Ovary (tissue), 9 donors: Measurements from ENCODE around the gene EXOSC10. TPM values are rescaled to one million over a fixed set of nuclear protein-coding genes. Genes with fewer than 3 reads are reported as not detected.

Source experiments
- DNase-seq, 5 donors: peaks; one replicate each; pipeline ENCODE4 v3.0.0-alpha.2; 2019 to 2020
- H3K27ac ChIP-seq, 2 donors: fragments of 200-600 bp; one replicate each; pipeline versions ENCODE4 v1.5.1 to v1.8.0; 2019 to 2022
- H3K27me3 ChIP-seq: fragments of 200-600 bp; one replicate; pipeline ENCODE4 v1.8.0; 2022
- H3K36me3 ChIP-seq: fragments of 200-600 bp; sonication (generic); one replicate; pipeline ENCODE4 v1.5.1; 2019
- H3K4me1 ChIP-seq: one replicate; pipeline ENCODE4 v1.8.1; 2013; ENCODE audit warnings: mild to moderate bottlenecking, moderate library complexity; ENCODE audit not compliant: insufficient read depth
- H3K4me3 ChIP-seq: fragments of 200-600 bp; sonication (generic); one replicate; pipeline ENCODE4 v1.5.1; 2017
- H3K9me3 ChIP-seq, 2 donors: fragments of 200-600 bp in 1 of 2; sonication (generic) in 1 of 2; one replicate each; pipeline versions ENCODE4 v1.5.1 to v1.8.1; 2013 to 2019; ENCODE audit warnings: mild to moderate bottlenecking in 1 of 2, moderate library complexity in 1 of 2
- CTCF ChIP-seq, 3 donors: fragments of 450-650 bp in 2 of 3; fragments of 200-600 bp in 1 of 3; IDR thresholded peaks; one replicate each; pipeline versions ENCODE4 v1.5.1 to v1.8.0; 2016 to 2022; ENCODE audit warnings: antibody characterized with exemption in 3 of 3, mild to moderate bottlenecking in 1 of 3
- EP300 ChIP-seq: sonication (generic); formaldehyde crosslinking; IDR thresholded peaks from one replicate; pipeline ENCODE4 v1.6.1; 2017; ENCODE audit warnings: antibody characterized with exemption
- POLR2A ChIP-seq: fragments of 450-650 bp; IDR thresholded peaks from one replicate; pipeline ENCODE4 v1.6.1; 2017; ENCODE audit warnings: antibody characterized with exemption, mild to moderate bottlenecking, moderate library complexity
- WGBS, 3 donors: extraction: QIAGEN DNeasy Blood & Tissue Kit in 1 of 3; methylation state at CpG; one replicate each; pipeline versions ENCODE4 v1.1.5 to v1.1.7; 2013 to 2017; 5-methylcytosine and 5-hydroxymethylcytosine counted together
- intact Hi-C, 4 donors: fragments of 100-400 bp; cut with DNase I; formaldehyde crosslinking; loops; one replicate each; pipeline versions ENCODE4 v1.11.0 to v1.15.1; 2022 to 2023
- polyA plus RNA-seq, 2 donors: library from polyadenylated mRNA; stranded (reverse); fragments of 200-250 nt in 1 of 2; fragments of 350-450 nt in 1 of 2; fragmentation: Illumina TruSeq in 1 of 2; extraction: RNeasy Lipid Tissue Mini Kit (QIAGEN cat#74804) in 1 of 2; gene quantifications; one replicate each; pipeline ENCODE4 v1.2.3, GENCODE V29; 2013 to 2014
- total RNA-seq, 7 donors: library from RNA; depleted of rRNA in 2 of 7; stranded (reverse); fragments of >200 nt in 2 of 7; fragmentation: NEBNext Ultra II Directional in 3 of 7; extraction: Animal tissue kit (Norgen Biotek cat#: 25700) in 3 of 7; gene quantifications; one replicate each; pipeline versions ENCODE4 v1.1.0 to v1.2.4, GENCODE V29; 2016 to 2023
- donor health status: DM: no; HTN: no; CAD: no; lungs with moderate emphysema.
- donor health status: DM: no; HTN: no; CAD: no.
- donor health status: Bipolar disorder and iron deficiency.
- donor health status: DM: yes; HTN: yes; CAD: no.
- donor health status: DM: no; HTN: no; CAD: no.
- donor health status: DM: yes; HTN: yes; CAD: no.

Gene EXOSC10
- total and polyA plus RNA-seq, 9 donors, result 36.1 to 60.5 (median 48.6) TPM

GRCh38 chr1:11138029-11138428 is 38.4 kb upstream of the EXOSC10 start:
- DNase-seq, result no peak
- H3K9me3 ChIP-seq, result no peaks in the 10 kb centered on the region
- TF ChIP-seq CTCF (IDR thresholded peaks at IDR 0.05) (no peak), EP300 (no peak), POLR2A (no peak)
- H3K36me3 ChIP-seq, result no peaks in the 10 kb centered on the region
- no peaks in the 10 kb centered on the region for H3K27me3 ChIP-seq
- intact Hi-C loops, result no loop called here
- H3K27ac ChIP-seq, result no peak overlapping the region
- H3K4me1 ChIP-seq, result peaks cover 4% of the 10 kb centered on the region
- WGBS, 3 donors, result 76 to 96% (median 86%) methylated on average over 1 of the region's 1 CpG
- H3K4me3 ChIP-seq, result no peak overlapping the region

GRCh38 chr1:11134898-11135266 is 35.2 kb upstream of the EXOSC10 start:
- TF ChIP-seq CTCF (IDR thresholded peaks at IDR 0.05) (no peak), EP300 (no peak)
- no peak overlapping the region for H3K27ac ChIP-seq
- H3K4me3 ChIP-seq, result no peak overlapping the region
- H3K27me3 ChIP-seq, result no peaks in the 10 kb centered on the region
- 62 to 77% (median 68%) methylated on average over 5 of the region's 5 CpGs for WGBS, 3 donors
- H3K36me3 ChIP-seq, result no peaks in the 10 kb centered on the region
- no peak for DNase-seq
- H3K4me1 ChIP-seq, result peaks cover 4% of the 10 kb centered on the region
- intact Hi-C loops, result no loop called here
- H3K9me3 ChIP-seq, result no peaks in the 10 kb centered on the region

GRCh38 chr1:11134251-11134897 is 34.7 kb upstream of the EXOSC10 start:
- Histone ChIP-seq H3K4me3 (no peak overlapping the region), H3K9me3 (no peaks in the 10 kb centered on the region), H3K4me1 (peaks cover 4% of the 10 kb centered on the region), H3K27me3 (no peaks in the 10 kb centered on the region), H3K36me3 (no peaks in the 10 kb centered on the region), H3K27ac (no peak overlapping the region)
- 55 to 74% (median 71%) methylated on average over 5 of the region's 5 CpGs for WGBS, 3 donors
- TF ChIP-seq CTCF (IDR thresholded peaks at IDR 0.05), result no peak
- TF ChIP-seq POLR2A, result no peak
- no peak for TF ChIP-seq EP300
- intact Hi-C loops, result no loop called here
- DNase-seq, result no peak

- H3K27ac ChIP-seq, result no peak overlapping the region
- H3K27me3 ChIP-seq, result no peaks in the 10 kb centered on the region
- H3K36me3 ChIP-seq, result no peaks in the 10 kb centered on the region
- H3K9me3 ChIP-seq, result no peaks in the 10 kb centered on the region
- no peak overlapping the region for H3K4me3 ChIP-seq
- peaks cover 4% of the 10 kb centered on the region for H3K4me1 ChIP-seq
- 68 to 76% (median 70%) methylated on average over 8 of the region's 8 CpGs for WGBS, 3 donors
- intact Hi-C loops, result no loop called here
- no peak for DNase-seq
- TF ChIP-seq CTCF (IDR thresholded peaks at IDR 0.05) (no peak), EP300 (no peak), POLR2A (no peak)
Measured at GRCh38 chr1:11132563-11133293, 33.1 kb upstream of the EXOSC10 start.
